Chondrocyte (in vitro differentiated cells): ENCODE data around the gene CCDC134. TPM values are rescaled to one million over a fixed set of nuclear protein-coding genes. Genes with fewer than 3 reads are reported as not detected.
A peak's percentile ranks its signal among the peaks of the same experiment; 100 is the strongest.

Experiments used
- DNase-seq: peaks from one replicate; pipeline ENCODE4 v3.0.0; 2021; ENCODE audit warnings: mixed read lengths, low spot score
- H3K27ac Mint-ChIP-seq: one replicate; pipeline ENCODE4 v1.8.0; 2021; ENCODE audit warnings: mild to moderate bottlenecking, moderate library complexity, mixed read lengths; ENCODE audit not compliant: unreplicated experiment
- H3K27me3 Mint-ChIP-seq: 2 replicates; pipeline ENCODE4 v1.8.0; 2021; ENCODE audit warnings: low read depth, mixed read lengths
- H3K36me3 Mint-ChIP-seq: 2 replicates; pipeline ENCODE4 v1.8.0; 2021; ENCODE audit warnings: low read depth, mixed read lengths
- H3K4me1 Mint-ChIP-seq: 2 replicates; pipeline ENCODE4 v1.8.0; 2021; ENCODE audit warnings: low read depth, mild to moderate bottlenecking, mixed read lengths
- H3K4me3 Mint-ChIP-seq: one replicate; pipeline ENCODE4 v1.8.0; 2021; ENCODE audit warnings: mild to moderate bottlenecking, moderate library complexity, mixed read lengths; ENCODE audit not compliant: unreplicated experiment
- H3K9me3 Mint-ChIP-seq: 2 replicates; pipeline ENCODE4 v1.8.0; 2021; ENCODE audit warnings: low read depth, mixed read lengths
- total RNA-seq: library from RNA; stranded (reverse); gene quantifications from 3 replicates; pipeline ENCODE4 v1.2.1, GENCODE V29; 2021
- TF ChIP-seq, protein P1 (sequence below): fragments of 200-600 bp; sonication (generic); IDR thresholded peaks from 2 replicates; pipeline ENCODE4 v1.5.0; 2021; ENCODE audit warnings: antibody characterized with exemption, mild to moderate bottlenecking, moderate library complexity

The CCDC134 gene
- total RNA-seq, 1 donor from 2014 or later: 7.0 TPM

DNA sequence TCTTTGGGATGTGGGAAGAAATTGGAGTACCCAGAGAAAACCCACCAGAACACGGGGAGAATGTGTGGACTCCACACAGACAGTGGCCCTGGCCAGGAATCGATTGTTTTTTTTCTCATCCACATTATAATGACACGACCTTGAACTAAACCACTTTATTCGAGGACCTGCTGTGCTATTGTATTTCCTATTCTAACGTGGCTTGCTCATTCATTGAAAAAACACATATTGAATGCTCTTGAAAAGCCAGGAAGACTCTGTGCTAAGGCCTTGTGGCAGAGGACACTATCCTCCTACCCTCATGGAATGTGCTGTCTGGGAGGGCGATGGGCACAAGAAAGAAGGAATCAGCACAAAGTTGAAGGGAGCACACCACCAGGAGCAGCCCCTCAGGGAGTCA, 23.3 kb downstream of the CCDC134 start:
- Mint-ChIP-seq H3K9me3 (no peaks in the 10 kb centered on the region), H3K27me3 (no peaks in the 10 kb centered on the region), H3K27ac (peak overlapping the region; percentile 24), H3K4me3 (no peak overlapping the region), H3K4me1 (peaks cover 36% of the 10 kb centered on the region), H3K36me3 (no peaks in the 10 kb centered on the region)
- DNase-seq: no peak
- TF ChIP-seq, protein P1, sequence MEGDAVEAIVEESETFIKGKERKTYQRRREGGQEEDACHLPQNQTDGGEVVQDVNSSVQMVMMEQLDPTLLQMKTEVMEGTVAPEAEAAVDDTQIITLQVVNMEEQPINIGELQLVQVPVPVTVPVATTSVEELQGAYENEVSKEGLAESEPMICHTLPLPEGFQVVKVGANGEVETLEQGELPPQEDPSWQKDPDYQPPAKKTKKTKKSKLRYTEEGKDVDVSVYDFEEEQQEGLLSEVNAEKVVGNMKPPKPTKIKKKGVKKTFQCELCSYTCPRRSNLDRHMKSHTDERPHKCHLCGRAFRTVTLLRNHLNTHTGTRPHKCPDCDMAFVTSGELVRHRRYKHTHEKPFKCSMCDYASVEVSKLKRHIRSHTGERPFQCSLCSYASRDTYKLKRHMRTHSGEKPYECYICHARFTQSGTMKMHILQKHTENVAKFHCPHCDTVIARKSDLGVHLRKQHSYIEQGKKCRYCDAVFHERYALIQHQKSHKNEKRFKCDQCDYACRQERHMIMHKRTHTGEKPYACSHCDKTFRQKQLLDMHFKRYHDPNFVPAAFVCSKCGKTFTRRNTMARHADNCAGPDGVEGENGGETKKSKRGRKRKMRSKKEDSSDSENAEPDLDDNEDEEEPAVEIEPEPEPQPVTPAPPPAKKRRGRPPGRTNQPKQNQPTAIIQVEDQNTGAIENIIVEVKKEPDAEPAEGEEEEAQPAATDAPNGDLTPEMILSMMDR: no peak

DNA sequence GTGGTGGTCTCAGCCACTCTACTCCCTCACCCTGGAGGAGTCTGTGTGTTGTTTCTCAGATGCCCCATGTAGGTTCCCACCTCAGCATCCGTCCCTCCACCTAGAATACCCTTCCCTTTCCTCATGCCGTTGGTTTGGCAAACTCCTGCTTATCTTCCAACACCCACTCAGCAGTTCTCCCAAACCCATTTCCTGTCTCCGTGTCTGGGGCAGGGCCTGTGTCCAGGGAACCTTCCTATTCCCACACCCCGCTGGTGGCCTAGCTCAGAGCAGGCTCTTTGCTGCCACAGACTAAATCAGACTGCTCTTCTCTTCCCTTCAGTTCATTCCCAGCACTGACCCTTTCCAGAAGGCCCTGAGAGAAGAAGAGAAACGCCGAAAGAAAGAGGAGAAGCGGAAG, 24.9 kb downstream of the CCDC134 start:
- peak; percentile 26 for DNase-seq
- TF ChIP-seq, protein P1: no peak
- no peaks in the 10 kb centered on the region for H3K27me3 Mint-ChIP-seq
- no peaks in the 10 kb centered on the region for H3K9me3 Mint-ChIP-seq
- H3K4me3 Mint-ChIP-seq: no peak overlapping the region
- H3K4me1 Mint-ChIP-seq: peaks cover 36% of the 10 kb centered on the region
- no peaks in the 10 kb centered on the region for H3K36me3 Mint-ChIP-seq
- H3K27ac Mint-ChIP-seq: peak overlapping the region; percentile 82

DNA sequence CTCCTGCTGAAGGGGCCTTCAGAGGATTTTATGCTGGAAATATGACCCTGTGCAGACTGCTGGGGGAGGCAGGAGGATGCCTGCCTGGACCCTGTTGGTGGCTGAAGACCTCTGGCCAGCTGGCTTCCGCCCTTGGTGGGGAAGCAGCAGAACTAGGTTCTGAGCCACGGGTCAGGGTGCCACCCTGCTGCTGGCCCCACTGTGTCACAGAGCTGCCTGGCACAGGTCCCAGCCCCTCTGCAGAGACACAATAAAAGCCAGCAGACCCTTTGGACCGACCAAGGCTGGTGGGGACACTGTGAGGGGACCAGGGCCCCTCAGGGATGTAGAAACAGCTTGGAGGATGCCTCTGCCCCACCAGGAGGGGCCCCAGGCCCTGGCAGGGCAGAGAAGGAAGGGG, 25.5 kb downstream of the CCDC134 start:
- H3K27me3 Mint-ChIP-seq: no peaks in the 10 kb centered on the region
- H3K4me3 Mint-ChIP-seq: no peak overlapping the region
- no peaks in the 10 kb centered on the region for H3K36me3 Mint-ChIP-seq
- TF ChIP-seq, protein P1: no peak
- no peak overlapping the region for H3K27ac Mint-ChIP-seq
- peak; percentile 43 for DNase-seq
- H3K4me1 Mint-ChIP-seq: peaks cover 37% of the 10 kb centered on the region
- no peaks in the 10 kb centered on the region for H3K9me3 Mint-ChIP-seq

DNA sequence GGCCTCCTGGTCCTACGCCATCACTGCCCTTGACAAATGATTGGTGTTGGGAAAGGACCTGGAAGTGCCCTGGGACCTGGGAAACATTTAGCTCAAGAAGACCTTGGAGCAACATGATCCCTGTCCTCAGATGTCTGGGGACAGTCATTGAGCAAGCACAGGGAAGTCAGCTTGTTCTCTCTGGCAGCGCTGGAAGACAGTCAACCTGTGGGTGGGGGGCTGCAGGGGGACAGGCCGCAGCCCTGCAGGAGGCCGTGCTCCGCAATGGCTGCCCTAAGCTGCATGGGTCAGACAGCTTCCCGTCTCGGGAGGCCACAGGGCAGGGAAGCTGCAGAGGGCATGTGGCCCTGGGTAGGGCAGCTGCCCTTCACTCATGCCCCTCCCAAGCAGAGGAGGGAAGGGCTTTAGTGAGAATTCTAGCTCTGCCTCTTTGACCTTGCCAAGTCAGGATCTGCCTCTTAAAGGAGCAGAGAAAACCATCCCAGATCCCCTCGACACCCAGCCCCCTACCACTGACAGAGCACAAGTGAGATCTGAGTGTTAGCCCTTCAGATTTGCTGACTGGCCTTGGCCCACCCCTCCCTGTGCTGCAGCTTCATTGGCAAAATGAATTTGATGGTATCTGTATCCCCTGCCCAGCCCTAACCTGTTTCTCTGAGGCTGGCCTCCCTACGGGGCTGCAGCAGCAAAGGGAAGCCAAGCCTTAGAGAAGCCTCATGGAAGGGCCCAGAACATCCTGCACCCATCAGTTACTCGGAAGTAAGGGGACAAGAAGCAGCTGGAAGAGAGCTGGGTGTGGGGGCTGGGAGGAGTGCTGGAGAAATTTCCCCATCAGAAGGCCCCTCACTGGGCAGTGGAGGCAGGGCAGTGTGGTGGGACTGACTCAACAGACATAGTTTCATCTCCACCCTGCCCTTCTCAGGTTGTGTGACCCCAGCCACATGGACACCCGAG, 26.2 kb downstream of the CCDC134 start:
- Mint-ChIP-seq H3K36me3 (no peaks in the 10 kb centered on the region), H3K27ac (no peak overlapping the region), H3K4me1 (peaks cover 43% of the 10 kb centered on the region), H3K9me3 (no peaks in the 10 kb centered on the region), H3K4me3 (no peak overlapping the region), H3K27me3 (no peaks in the 10 kb centered on the region)
- peak; percentile 62 for DNase-seq
- TF ChIP-seq, protein P1: no peak

DNA sequence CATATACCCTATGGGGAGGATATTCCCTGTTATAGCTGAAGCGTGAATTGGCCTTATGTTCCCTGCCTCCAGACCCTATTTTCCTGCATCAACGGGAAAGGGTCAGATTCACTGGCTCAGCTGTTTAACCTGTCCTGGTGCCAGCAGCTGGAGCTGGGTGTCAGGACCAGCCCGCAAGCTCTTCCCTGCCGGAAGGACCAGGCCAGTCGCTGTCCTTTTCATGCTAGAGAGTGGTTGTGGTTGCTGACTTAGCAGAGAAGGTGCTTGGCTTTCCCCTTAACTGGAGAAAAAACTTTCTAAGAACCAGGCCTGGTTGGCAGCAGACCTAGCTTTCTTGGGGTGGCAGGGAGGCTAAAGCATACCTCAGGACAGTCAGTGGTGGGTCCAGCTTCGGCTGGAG, 27.2 kb downstream of the CCDC134 start:
- DNase-seq: peak; percentile 28
- TF ChIP-seq, protein P1: no peak

More for the DNA sequence above, 27.2 kb downstream of the CCDC134 start:
- no peaks in the 10 kb centered on the region for H3K36me3 Mint-ChIP-seq
- H3K9me3 Mint-ChIP-seq: no peaks in the 10 kb centered on the region
- no peak overlapping the region for H3K4me3 Mint-ChIP-seq
- no peaks in the 10 kb centered on the region for H3K27me3 Mint-ChIP-seq
- peaks cover 49% of the 10 kb centered on the region for H3K4me1 Mint-ChIP-seq
- no peak overlapping the region for H3K27ac Mint-ChIP-seq
